ENCODE measurements around the gene OGDH. TPM values are rescaled to one million over a fixed set of nuclear protein-coding genes. Genes with fewer than 3 reads are reported as not detected.
A peak's percentile ranks its signal among the peaks of the same experiment; 100 is the strongest.

OGDH gene
- total and polyA plus RNA-seq, 2 of the 13 experiments (the other 11 are each of a cell fraction or from before 2014, with no cell fraction given): 17.4 to 25.4 TPM

GRCh38 chr7:44678471-44679179, 72.2 kb downstream of the OGDH start (continued):
- TF ChIP-seq RNF219 (CRISPR knock-in tag; IDR thresholded peaks at IDR 0.05) (no peak), POLR2A (IDR thresholded peaks at IDR 0.05; ENCODE audit: insufficient read depth in 1 of 2, low read depth in 2 of 2, low read length in 2 of 2) (peak in 1 of 2 experiments; percentile 47; a peak in 1 of 4 replicates), WIZ (CRISPR knock-in tag; IDR thresholded peaks at IDR 0.05) (no peak), MBNL3 (CRISPR knock-in tag; conservative IDR thresholded peaks at IDR 0.05) (no peak), ZBTB7A (CRISPR knock-in tag; IDR thresholded peaks at IDR 0.05) (no peak), NR2F1 (CRISPR knock-in tag; IDR thresholded peaks at IDR 0.05) (peak in 1 of 2 experiments; percentile 53; a peak in 3 of 4 replicates), EHMT2 (IDR thresholded peaks at IDR 0.05; ENCODE audit: borderline replicate concordance, low read depth, low read length) (no peak; the same call in 1 of the 2 replicates), ZNF335 (CRISPR knock-in tag; IDR thresholded peaks at IDR 0.05) (no peak), XRCC5 (optimal IDR thresholded peaks at IDR 0.05; ENCODE audit: low read length) (no peak), ONECUT2 (CRISPR knock-in tag; IDR thresholded peaks at IDR 0.05) (no peak), MATR3 (CRISPR knock-in tag; IDR thresholded peaks at IDR 0.05) (no peak), RXRB (CRISPR knock-in tag; IDR thresholded peaks at IDR 0.05; ENCODE audit: borderline replicate concordance) (peak; percentile 97), ZNF878 (CRISPR knock-in tag; IDR thresholded peaks at IDR 0.05) (no peak), CREB1 (IDR thresholded peaks at IDR 0.05) (no peak), CREB1 (CRISPR knock-in tag; IDR thresholded peaks at IDR 0.05) (peak; percentile 36; the same call in 1 of the 2 replicates), THAP11 (CRISPR knock-in tag; IDR thresholded peaks at IDR 0.05) (0 out of 2 replicates have a peak, but pooled peaks have one; percentile 26), JUND (CRISPR knock-in tag; IDR thresholded peaks at IDR 0.05) (peak; percentile 73; the same call in 1 of the 2 replicates), BRCA1 (CRISPR knock-in tag; IDR thresholded peaks at IDR 0.05) (no peak), PBX3 (CRISPR knock-in tag; IDR thresholded peaks at IDR 0.05; ENCODE audit: borderline replicate concordance) (no peak), KAT7 (CRISPR knock-in tag; IDR thresholded peaks at IDR 0.05; ENCODE audit: borderline replicate concordance) (no peak), PPARG (CRISPR knock-in tag; conservative IDR thresholded peaks at IDR 0.05) (0 out of 2 replicates have a peak, but pooled peaks have one; percentile 34), U2AF2 (IDR thresholded peaks at IDR 0.05; ENCODE audit: low read depth, low read length) (no peak), ZKSCAN8 (CRISPR knock-in tag; IDR thresholded peaks at IDR 0.05; ENCODE audit: borderline replicate concordance) (no peak)
- TF ChIP-seq, protein P1, sequence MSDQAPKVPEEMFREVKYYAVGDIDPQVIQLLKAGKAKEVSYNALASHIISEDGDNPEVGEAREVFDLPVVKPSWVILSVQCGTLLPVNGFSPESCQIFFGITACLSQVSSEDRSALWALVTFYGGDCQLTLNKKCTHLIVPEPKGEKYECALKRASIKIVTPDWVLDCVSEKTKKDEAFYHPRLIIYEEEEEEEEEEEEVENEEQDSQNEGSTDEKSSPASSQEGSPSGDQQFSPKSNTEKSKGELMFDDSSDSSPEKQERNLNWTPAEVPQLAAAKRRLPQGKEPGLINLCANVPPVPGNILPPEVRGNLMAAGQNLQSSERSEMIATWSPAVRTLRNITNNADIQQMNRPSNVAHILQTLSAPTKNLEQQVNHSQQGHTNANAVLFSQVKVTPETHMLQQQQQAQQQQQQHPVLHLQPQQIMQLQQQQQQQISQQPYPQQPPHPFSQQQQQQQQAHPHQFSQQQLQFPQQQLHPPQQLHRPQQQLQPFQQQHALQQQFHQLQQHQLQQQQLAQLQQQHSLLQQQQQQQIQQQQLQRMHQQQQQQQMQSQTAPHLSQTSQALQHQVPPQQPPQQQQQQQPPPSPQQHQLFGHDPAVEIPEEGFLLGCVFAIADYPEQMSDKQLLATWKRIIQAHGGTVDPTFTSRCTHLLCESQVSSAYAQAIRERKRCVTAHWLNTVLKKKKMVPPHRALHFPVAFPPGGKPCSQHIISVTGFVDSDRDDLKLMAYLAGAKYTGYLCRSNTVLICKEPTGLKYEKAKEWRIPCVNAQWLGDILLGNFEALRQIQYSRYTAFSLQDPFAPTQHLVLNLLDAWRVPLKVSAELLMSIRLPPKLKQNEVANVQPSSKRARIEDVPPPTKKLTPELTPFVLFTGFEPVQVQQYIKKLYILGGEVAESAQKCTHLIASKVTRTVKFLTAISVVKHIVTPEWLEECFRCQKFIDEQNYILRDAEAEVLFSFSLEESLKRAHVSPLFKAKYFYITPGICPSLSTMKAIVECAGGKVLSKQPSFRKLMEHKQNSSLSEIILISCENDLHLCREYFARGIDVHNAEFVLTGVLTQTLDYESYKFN (CRISPR knock-in tag; conservative IDR thresholded peaks at IDR 0.05): 0 out of 2 replicates have a peak, but pooled peaks have one; percentile 51
- TF ChIP-seq, protein P2, sequence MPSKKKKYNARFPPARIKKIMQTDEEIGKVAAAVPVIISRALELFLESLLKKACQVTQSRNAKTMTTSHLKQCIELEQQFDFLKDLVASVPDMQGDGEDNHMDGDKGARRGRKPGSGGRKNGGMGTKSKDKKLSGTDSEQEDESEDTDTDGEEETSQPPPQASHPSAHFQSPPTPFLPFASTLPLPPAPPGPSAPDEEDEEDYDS (CRISPR knock-in tag; IDR thresholded peaks at IDR 0.05): peak; percentile 26; the same call in 1 of the 2 replicates
